ENCODE measurements around the gene ACER1. TPM values are rescaled to one million over a fixed set of nuclear protein-coding genes. Genes with fewer than 3 reads are reported as not detected.

Gene ACER1
- total RNA-seq, 2 donors from 2014 or later: 5.3 TPM; not detected in 1

DNA sequence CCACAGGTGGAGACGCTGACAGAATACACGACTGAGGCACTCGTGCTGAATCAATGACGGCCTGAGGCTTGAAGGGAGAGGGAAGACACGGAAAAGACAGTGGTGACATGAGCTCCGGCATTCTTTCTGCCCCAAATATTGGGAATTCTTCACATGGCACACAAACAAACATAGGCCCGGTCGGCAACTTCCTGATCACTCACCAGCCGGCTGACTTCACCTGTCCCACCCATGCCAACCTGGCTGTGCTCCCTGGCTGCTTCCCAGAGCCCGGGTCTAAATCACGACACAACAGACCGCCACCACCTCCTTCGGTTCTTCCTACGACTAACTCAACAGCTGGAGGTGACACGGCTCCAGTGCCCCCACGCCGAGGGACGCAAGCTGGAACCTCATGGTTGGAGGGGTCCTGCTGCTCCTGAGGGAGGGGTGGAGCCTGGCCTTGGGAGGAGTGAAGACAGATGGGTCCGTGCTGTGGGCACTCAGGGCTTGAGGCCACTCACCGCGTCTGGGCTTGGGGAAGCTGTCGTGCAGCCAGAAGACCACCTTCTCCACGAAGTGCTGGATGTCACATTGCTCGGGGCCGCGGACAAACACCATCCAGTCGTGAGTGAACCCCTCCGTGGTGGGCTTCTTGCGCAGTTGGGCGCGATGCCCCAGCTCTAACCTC is 63.2 kb downstream of the ACER1 start:
- no peak for DNase-seq (ENCODE audit: low spot score)
- Histone ChIP-seq H3K36me3 (no peaks in the 10 kb centered on the region), H3K27me3 (replicated peaks; ENCODE audit: insufficient read depth) (no peaks in the 10 kb centered on the region), H3K4me1 (replicated peaks) (peaks cover 54% of the 10 kb centered on the region), H3K9me3 (no peaks in the 10 kb centered on the region), H3K4me3 (no peak overlapping the region), H3K27ac (peak overlapping the region; percentile 8 to 19)
- intact Hi-C loops (cut with DNase I): loop anchor here (5.0 to 10.0 kb wide), 3 partner anchors 38 to 215 kb away; partner anchors contain the start of gene KHSRP
- TF ChIP-seq POLR2A (IDR thresholded peaks at IDR 0.05) (no peak), POLR2AphosphoS5 (IDR thresholded peaks at IDR 0.05) (no peak)
- TF ChIP-seq, protein P1, sequence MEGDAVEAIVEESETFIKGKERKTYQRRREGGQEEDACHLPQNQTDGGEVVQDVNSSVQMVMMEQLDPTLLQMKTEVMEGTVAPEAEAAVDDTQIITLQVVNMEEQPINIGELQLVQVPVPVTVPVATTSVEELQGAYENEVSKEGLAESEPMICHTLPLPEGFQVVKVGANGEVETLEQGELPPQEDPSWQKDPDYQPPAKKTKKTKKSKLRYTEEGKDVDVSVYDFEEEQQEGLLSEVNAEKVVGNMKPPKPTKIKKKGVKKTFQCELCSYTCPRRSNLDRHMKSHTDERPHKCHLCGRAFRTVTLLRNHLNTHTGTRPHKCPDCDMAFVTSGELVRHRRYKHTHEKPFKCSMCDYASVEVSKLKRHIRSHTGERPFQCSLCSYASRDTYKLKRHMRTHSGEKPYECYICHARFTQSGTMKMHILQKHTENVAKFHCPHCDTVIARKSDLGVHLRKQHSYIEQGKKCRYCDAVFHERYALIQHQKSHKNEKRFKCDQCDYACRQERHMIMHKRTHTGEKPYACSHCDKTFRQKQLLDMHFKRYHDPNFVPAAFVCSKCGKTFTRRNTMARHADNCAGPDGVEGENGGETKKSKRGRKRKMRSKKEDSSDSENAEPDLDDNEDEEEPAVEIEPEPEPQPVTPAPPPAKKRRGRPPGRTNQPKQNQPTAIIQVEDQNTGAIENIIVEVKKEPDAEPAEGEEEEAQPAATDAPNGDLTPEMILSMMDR (IDR thresholded peaks at IDR 0.05): no peak
- 78% methylated on average over 31 of the region's 31 CpGs for WGBS

GRCh38 chr19:6269101-6269886 is 64.1 kb downstream of the ACER1 start:
- Histone ChIP-seq H3K4me1 (replicated peaks) (peaks cover 46% of the 10 kb centered on the region), H3K4me3 (no peak overlapping the region), H3K36me3 (no peaks in the 10 kb centered on the region)

GRCh38 chr19:6268382-6268771 is 65.0 kb downstream of the ACER1 start:
- H3K27ac ChIP-seq: peak overlapping the region; percentile 12 to 35

More at GRCh38 chr19:6269101-6269886, 64.1 kb downstream of the ACER1 start:
- TF ChIP-seq POLR2AphosphoS5 (IDR thresholded peaks at IDR 0.05): no peak
- TF ChIP-seq, protein P1 (IDR thresholded peaks at IDR 0.05): no peak
- TF ChIP-seq POLR2A (IDR thresholded peaks at IDR 0.05): no peak
- Histone ChIP-seq H3K9me3 (no peaks in the 10 kb centered on the region), H3K27ac (peak overlapping the region; percentile 12 to 35), H3K27me3 (replicated peaks; ENCODE audit: insufficient read depth) (no peaks in the 10 kb centered on the region)
- peak; percentile 53 for DNase-seq (ENCODE audit: low spot score)
- WGBS: 60% methylated on average over 32 of the region's 33 CpGs
- intact Hi-C loops (cut with DNase I): no loop called here

DNA sequence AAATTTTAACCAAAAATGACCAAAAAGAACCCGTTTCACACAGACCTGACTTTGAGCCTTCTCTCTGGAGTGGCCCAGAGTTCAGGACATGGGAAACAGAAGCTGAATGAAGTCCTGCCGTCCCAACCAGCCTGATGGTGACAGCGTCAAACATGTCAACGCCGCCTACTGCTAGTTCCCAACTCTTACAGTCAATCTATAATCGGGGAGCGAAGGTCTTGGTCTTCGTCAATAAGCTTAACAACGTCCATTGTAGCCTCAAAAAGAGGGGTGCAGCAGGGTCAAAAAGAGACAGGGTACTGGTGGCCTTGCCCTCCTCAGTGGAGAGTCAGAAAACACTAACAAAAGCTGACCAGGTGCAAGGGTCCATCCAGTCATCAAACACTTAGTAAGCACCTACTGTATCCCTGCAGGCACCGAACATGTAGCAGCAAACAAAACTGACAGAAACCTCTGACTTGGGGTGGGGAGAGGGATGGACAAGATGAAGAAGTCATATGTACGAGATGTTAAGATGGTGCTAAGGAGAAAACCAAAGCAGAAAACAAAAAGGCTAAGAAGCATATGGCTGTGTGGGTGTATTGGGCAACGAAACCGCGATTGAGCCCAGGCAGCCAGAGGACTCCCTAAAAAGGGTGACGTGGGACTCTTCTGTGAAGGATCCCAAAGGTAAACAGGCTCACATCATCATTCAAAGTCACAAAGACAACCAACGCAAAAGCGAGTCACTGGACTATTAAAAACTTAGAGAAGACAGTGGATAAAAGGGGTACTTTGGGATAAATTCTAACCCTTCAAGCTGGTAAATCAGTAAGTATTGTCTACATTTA is 65.6 kb downstream of the ACER1 start:
- H3K4me1 ChIP-seq (replicated peaks): peaks cover 35% of the 10 kb centered on the region
- intact Hi-C loops (cut with DNase I): no loop called here
- no peaks in the 10 kb centered on the region for H3K9me3 ChIP-seq
- H3K4me3 ChIP-seq: no peak overlapping the region
- peak overlapping the region in 1 of 2 donors; percentile 12 for H3K27ac ChIP-seq
- DNase-seq (ENCODE audit: low spot score): no peak
- TF ChIP-seq, protein P1 (IDR thresholded peaks at IDR 0.05): no peak
- TF ChIP-seq POLR2AphosphoS5 (IDR thresholded peaks at IDR 0.05) (no peak), POLR2A (IDR thresholded peaks at IDR 0.05) (no peak)
- no peaks in the 10 kb centered on the region for H3K36me3 ChIP-seq
- 81% methylated on average over 17 of the region's 17 CpGs for WGBS
- no peaks in the 10 kb centered on the region for H3K27me3 ChIP-seq (replicated peaks; ENCODE audit: insufficient read depth)

More at GRCh38 chr19:6268382-6268771, 65.0 kb downstream of the ACER1 start:
- no peak for DNase-seq (ENCODE audit: low spot score)
- Histone ChIP-seq H3K4me1 (replicated peaks) (peaks cover 41% of the 10 kb centered on the region), H3K4me3 (no peak overlapping the region), H3K9me3 (no peaks in the 10 kb centered on the region), H3K27me3 (replicated peaks; ENCODE audit: insufficient read depth) (no peaks in the 10 kb centered on the region), H3K36me3 (no peaks in the 10 kb centered on the region)
- intact Hi-C loops (cut with DNase I): no loop called here
- no peak for TF ChIP-seq POLR2AphosphoS5 (IDR thresholded peaks at IDR 0.05)
- no peak for TF ChIP-seq POLR2A (IDR thresholded peaks at IDR 0.05)
- TF ChIP-seq, protein P1 (IDR thresholded peaks at IDR 0.05): no peak
- WGBS: 73% methylated on average over 4 of the region's 4 CpGs

All from prostate gland (tissue), 2 donors.